Renal pelvis (tissue), 4 donors: ENCODE data around the gene MDP1. TPM values are rescaled to one million over a fixed set of nuclear protein-coding genes. Genes with fewer than 3 reads are reported as not detected.

ENCODE experiments used
- DNase-seq: peaks from one replicate; pipeline ENCODE4 v3.0.0-alpha.2; 2013
- polyA plus RNA-seq, 3 donors: library from polyadenylated mRNA; unstranded; fragments of 120-200 nt; gene quantifications; one replicate each; pipeline ENCODE4 v1.2.1, GENCODE V29; 2013; ENCODE audit not compliant: insufficient read length in 3 of 3

The MDP1 gene
- polyA plus RNA-seq, 3 donors, result 13.0 to 20.1 (median 15.3) TPM

DNA sequence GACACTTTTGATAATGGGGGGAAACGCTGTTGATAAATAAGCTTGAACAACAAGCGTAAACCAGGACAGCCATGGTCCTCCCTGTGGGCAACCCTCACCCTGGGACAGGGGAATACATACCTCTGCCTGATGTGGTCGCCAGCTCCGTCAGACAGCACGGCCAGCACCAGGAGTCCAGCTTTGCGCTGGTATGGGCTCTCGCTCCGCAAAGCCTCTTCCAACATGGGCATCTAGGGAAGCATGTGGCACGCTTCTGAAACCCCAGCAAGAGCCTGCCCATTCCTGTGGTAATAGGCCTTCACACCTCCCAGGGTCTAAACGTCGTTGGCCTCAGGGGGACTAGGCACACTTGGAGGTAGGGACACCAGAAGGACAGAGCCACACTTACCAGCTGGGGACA, 30.1 kb downstream of the MDP1 start:
- no peak for DNase-seq

GRCh38 chr14:24185026-24185425, 30.8 kb downstream of the MDP1 start:
- no peak for DNase-seq

DNA sequence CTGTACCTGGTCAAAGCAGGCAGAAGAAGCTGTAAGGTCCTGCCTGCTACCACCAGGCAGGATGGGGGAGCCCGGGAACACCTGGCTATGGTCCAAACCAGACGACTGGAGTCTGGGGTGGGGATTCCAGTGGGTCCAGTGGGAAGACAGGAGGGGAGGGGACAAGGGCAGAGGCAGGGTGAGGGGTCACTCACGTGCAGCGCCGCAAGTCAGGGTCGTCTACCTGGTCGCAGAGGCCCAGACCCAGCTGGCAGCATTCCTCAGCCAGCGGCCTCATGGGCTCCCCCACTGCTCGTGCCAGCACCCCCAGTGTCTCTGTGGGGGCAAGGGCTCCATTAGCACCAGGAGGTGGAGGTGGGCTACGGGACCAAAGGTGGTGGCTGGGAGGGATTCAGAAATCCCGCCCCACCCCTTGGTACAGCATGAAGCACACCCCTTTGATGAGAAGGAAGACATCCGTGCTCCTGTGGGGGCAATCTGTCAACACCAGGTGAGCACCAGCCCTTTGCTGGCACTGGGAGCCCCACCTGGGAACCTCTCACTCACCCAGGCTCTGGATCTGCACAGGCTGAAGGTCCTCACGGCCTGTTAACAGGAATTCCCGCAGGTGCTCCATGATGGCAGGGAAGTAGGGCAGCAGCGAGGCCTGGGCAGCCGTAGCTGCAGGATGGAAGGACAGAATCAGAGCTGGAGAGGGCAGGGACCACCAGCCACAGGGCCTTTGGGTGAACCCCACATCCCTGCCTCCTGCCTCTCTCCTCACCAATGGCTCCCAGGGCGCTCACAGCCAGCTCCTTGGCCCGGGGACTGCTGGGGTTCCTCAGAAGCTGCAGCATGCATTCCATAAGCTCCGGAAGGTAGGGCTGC, 31.5 kb downstream of the MDP1 start:
- DNase-seq, result no peak

- DNase-seq, result no peak
Measured at GRCh38 chr14:24183014-24183481, 32.8 kb downstream of the MDP1 start.

- DNase-seq, result no peak
Measured at GRCh38 chr14:24182110-24182882, 33.6 kb downstream of the MDP1 start.

- no peak for DNase-seq
Measured at GRCh38 chr14:24181371-24182077, 34.3 kb downstream of the MDP1 start.

DNA sequence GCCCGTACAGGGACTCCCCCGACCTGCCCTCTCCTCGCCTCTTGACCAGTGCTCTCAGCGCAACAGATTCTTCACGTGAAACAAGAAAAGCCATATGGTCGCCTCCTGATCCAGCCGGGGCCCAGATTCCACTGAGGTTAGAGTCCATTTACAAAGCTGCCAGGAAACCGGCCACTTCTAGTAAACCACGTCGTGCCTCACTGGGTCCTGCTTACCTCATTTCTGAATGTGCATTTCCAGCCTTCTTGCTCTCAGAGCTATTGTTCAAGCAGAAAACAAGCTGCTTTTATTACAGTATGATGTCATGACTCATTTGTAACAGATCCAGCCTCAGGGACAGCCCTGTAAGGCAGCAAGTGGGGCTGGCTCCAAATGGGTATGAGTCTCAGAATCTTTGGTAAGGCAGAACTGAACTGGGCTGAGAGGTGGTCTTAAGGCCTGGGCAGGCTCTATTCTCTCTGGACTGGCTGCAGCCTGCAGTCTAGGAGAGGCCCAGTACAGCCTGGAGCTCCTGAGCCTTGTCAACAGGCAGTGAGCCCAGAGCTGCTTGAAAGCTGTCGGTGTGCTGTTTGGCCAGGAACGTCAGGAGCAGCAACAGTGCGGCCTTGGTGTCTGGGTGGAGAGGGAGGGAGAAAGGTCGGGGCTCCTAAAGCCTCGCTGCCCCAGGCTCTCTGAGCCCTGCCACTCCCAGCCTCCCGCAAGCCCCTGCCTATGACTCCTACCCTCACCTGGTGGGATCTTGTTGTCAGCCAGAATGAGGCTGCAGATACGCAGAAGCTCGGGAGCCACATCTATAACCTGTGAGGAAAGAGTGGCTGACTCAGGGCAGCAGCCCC, 35.7 kb downstream of the MDP1 start:
- peak; percentile 58 for DNase-seq

DNA sequence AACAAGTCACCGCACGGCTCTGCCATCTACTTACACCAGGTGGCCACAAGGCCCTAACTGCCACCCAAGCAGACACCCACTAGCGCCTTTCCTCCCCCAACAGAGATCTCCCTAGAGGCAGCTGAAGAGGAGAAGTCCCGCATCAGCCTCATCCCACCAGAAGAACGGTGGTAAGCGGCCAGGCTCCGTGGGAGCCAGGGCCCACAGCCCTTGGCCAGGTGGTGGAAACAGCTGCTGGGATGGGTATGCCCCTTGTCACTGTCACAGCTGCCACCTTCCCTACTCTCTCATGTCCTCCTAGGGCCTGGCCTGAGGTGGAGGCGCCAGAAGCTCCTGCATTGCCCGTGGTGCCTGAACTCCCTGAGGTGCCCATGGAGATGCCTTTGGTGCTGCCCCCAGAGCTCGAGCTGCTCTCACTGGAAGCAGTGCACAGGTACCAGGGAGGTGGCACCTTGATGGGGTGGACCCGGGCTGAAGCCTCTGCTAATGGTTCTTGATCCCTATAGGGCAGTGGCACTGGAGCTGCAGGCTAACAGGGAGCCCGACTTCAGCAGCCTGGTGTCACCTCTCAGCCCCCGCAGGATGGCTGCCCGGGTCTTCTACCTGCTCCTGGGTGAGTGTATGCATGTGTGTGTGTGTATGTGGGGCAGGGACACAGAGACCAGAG, 36.4 kb downstream of the MDP1 start:
- DNase-seq, result no peak

GRCh38 chr14:24178399-24179178, 37.3 kb downstream of the MDP1 start:
- no peak for DNase-seq

DNA sequence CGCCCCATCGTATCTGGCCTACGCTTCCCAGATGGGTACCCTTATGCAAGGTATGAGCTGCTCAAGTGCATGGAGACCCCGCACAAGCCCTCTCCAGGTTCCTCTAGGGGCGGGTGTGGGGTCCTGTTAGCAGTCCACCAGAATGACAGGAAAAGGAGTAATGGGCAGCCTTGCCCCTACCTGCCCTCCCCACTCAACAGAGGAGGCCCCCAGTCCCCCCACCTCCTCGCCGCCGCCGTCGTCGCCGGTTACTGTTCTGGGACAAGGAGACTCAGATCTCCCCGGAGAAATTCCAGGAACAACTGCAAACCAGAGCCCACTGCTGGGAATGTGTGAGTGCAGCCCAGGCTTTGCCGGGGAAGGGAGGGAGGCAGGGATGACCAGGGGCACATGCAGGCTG, 38.0 kb downstream of the MDP1 start:
- DNase-seq, result no peak

GRCh38 chr14:24177041-24177825, 38.6 kb downstream of the MDP1 start:
- DNase-seq, result no peak

DNA sequence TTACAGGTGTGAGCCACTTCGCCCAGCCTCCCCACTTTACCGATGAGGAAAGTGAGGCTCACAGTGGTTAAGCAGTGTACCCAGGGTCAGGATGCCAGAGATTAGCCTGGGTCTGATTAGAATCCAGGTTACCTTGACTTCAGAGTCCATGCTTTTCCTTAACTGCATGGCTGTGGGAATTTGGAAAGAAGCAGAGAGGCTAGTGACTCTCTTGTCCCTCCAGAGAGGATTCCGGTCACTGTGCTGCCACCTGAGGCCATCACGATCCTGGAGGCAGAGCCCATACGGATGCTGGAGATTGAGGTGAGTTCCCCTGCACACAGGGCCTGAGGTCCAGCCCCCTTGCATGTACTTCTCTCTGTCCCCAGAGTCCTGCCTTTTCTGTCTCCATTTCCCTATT, 39.3 kb downstream of the MDP1 start:
- DNase-seq, result no peak

GRCh38 chr14:24172871-24173281, 43.0 kb downstream of the MDP1 start:
- DNase-seq, result no peak

DNA sequence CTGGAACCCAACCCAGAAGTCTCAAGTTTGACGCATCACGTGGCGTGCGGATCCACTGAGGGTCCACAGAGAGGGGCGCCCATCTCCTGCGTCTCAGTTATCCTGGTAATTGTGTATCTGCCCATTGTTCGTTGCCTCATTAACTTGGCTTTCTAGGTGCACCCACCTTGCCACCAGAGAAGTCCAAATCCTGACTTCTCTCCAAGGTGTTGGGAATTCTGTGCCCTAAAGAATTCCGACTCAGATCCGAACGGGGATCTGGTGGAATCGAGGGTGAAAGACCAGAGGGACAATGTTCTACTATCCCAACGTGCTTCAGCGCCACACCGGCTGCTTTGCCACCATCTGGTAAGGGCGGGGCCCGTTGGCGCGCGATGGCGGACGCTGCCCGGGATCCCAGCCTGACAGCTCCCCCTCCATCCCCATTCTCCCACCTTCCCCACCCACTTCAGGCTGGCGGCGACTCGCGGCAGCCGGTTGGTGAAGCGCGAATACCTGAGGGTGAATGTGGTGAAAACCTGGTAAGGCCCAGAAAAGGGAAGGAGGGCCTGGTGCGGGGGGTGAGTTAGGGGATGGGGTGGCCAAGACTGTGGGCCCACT, 43.5 kb downstream of the MDP1 start:
- DNase-seq, result no peak

GRCh38 chr14:24171422-24172260, 44.2 kb downstream of the MDP1 start, which contains the start of gene REC8:
Gene REC8 (plus strand): TSS chr14:24172080. CDS start chr14:24172553, 473 bp downstream.
- DNase-seq, result peak; percentile 97

DNA sequence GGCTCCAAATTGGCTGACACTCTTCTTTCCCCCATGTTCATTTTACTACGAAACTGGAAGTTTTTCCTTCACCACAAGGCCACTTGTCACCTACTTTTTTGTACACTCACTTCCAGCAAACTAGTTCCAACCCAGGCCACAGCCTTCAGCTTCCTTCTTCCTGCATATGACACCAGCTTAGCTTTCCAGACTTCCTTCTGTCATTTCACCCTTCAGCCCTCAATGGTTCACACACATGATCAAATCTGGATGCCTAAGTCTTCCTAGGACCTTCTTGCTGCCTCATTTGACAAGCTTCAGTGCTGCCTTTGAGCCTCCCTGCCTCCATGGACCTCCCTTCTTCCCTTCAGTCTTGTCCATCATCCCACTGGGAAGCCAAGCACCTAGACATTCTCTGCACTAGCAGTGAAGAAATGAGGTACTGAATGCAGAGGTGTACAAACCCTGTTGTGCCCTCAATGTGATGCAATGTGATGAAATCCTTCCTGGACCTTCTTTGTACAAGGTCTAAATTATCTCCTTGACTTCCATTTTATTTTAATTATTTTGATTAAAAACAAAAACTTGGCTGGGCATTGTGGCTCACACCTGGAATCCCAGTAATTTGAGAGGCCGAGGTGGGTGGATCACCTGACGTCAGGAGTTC, 48.3 kb downstream of the MDP1 start:
- DNase-seq, result no peak

DNA sequence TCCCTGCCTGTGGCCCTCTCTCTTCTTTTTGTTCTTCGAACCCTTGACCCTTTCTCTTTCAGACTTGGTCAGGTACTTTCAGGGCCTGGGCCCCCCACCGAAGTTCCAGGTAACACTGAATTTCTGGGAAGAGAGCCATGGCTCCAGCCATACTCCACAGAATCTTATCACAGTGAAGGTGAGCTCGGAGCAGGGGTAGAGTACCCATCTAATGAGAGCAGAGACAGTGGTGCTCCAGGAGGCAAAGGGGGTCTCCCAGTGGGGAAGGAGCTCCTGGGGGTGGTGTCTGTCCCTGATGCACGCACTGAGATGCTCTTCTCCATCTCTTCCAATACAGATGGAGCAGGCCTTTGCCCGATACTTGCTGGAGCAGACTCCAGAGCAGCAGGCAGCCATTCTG, 50.1 kb downstream of the MDP1 start:
- no peak for DNase-seq
